AG09319 (cell line): Measurements from ENCODE around the gene OR2A12.

Experiments used
- DNase-seq: peaks from one replicate; pipeline ENCODE4 v3.0.0-alpha.2; 2010; ENCODE audit warnings: low read depth; ENCODE audit errors: extremely low read depth
- TF ChIP-seq, protein P1 (sequence below): IDR thresholded peaks from 2 replicates; pipeline ENCODE4 v1.5.1; 2011; ENCODE audit warnings: low read depth, mild to moderate bottlenecking, inconsistent platforms, low read length, moderate library complexity

Gene OR2A12

DNA sequence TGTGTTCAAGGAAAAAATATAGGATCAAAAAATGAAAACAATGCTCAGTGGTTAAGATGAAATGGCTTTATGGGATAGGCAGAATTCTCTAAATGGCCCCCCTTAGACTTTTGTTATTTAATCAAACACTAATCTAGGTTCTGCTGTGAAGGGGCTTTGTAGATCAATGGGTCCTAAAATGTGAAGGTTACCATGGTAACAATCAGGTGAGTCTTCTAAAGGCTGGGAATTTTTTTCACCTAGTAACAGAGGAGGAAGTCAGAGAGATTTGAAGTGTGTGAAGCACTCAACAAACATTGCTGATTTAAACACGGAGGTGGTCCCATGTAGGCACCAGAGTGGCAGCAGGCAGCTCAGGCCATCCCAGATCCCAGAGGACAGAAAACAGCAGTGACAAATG, 48.0 kb downstream of the OR2A12 start:
- no peak for DNase-seq
- TF ChIP-seq, protein P1, sequence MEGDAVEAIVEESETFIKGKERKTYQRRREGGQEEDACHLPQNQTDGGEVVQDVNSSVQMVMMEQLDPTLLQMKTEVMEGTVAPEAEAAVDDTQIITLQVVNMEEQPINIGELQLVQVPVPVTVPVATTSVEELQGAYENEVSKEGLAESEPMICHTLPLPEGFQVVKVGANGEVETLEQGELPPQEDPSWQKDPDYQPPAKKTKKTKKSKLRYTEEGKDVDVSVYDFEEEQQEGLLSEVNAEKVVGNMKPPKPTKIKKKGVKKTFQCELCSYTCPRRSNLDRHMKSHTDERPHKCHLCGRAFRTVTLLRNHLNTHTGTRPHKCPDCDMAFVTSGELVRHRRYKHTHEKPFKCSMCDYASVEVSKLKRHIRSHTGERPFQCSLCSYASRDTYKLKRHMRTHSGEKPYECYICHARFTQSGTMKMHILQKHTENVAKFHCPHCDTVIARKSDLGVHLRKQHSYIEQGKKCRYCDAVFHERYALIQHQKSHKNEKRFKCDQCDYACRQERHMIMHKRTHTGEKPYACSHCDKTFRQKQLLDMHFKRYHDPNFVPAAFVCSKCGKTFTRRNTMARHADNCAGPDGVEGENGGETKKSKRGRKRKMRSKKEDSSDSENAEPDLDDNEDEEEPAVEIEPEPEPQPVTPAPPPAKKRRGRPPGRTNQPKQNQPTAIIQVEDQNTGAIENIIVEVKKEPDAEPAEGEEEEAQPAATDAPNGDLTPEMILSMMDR = no peak

DNA sequence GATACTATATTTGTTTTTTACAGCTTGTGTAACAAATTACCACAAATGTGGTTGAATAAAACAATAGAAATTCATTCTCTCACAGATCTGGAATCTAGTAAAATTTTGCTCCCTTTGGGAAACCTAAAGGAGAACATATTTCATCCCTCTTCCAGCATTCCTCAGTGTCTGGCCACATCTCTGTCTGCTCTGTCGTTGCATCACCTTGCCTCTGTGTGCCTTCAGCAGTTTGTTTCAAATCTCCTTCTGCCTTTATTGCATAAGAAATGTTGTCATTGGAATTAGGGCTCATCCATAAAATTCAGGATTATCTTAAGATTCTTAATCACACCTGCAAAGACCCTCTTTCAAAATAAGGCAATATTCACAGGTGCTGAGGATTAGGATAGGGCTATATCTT, 51.4 kb downstream of the OR2A12 start:
- TF ChIP-seq, protein P1 = no peak
- no peak for DNase-seq

DNA sequence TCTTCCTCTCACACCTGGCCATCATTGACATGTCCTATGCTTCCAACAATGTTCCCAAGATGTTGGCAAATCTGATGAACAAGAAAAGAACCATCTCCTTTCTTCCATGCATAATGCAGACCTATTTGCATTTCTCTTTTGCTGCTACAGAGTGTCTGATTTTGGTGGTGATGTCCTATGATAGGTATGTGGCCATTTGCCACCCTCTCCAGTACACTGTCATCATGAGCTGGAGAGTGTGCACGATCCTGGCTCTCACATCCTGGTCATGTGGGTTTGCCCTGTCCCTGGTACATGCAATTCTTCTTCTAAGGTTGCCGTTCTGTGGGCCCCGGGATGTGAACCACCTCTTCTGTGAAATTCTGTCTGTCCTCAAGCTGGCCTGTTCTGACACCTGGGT, 56.1 kb downstream of the OR2A12 start:
- TF ChIP-seq, protein P1 = no peak
- no peak for DNase-seq

DNA sequence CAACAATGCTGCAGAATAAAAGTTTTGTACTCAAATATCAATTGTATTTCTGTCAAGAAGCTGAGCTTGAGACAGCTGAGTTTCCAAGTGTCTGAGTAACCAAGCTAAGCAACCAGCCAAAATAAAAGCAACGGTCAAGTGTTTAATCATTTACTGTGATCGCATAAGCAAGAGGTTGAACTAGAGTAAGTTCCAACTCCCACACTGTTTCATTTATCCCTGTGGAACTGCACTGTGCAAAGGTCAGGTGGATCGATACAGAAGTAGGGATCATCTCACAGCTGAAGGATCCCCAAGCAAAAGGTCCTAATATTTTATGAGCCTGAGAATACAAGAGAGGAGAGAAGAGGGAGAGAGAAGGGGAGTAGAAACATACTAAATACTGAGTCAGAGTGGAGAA, 58.3 kb downstream of the OR2A12 start:
- DNase-seq = no peak

DNA sequence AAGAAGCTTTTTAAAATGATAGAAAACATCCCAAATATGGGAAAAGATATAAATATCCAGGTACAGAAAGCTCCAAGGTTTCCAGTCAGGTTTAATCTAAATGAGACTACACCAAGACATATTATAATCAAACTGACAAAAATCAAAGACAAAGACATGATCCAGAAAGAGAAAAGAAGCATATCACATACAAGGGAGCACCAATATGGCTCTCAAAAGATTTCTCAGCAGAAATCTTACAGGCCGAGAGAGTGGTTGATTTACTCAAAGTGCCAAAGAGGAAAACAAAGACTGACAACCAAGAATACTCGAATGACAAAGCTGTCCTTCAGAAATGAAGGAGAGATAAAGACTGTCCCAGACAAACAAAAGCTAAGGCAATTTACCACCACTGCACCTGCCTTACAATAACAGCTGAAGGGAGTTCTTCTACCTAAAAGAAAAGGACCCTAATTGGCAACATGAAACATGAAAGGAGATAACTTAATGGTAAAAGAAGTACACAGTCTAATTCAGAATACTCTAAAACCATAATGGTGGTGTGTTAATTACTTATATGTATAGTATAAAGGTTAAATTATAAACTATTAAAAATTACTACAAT, 62.2 kb downstream of the OR2A12 start:
- TF ChIP-seq, protein P1 = no peak
- DNase-seq = no peak

More for the DNA sequence above, 58.3 kb downstream of the OR2A12 start:
- TF ChIP-seq, protein P1 = no peak
